ENCODE data around the gene CYS1.

Gene CYS1

DNA sequence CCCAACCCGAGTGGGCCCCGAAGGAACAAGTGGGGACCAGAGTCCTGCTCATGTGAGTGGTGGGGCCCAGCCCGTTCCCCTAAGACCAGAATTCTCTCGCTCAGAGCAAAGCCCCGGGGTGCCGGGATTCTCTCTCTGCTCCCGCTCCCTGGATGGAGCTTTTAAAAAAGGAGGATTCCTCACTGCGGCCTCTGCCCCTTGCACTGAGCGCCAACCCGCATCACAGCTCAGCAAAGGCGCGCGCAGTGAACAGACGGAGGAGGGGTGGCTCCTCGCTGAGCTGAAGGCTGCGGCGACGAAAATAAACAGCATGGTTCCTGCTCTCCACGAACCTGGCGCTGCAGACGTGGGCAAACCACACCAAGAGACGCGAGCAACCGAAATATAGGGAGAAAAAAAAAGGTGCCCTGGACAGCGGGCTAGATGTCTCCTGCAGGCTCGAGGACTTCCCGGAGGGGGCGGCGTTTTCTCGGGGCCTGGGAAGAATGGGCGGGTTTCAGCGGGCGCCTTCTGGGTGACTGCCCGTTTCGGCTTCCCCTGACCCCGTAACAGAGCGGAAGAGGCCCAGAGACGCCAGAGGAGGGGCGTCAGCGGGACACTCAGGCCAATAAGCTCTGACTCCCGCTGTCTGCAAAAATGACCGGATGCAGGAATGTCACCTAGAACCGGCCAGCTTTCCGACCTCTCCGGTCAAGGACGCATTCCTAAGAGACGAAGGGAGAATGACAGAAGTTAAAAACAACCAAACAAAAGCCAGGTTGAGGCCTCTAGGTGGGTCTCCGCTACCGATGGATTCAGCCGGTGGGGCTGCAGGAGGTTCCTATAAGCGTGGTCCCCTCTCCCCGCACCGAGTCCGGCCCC is 37.7 kb downstream of the CYS1 start:
- no peak overlapping the region for H3K9ac ChIP-seq (ENCODE audit: low read depth, low read length)

GRCh38 chr2:10041711-10042110 is 38.5 kb downstream of the CYS1 start:
- no peak overlapping the region for H3K27ac ChIP-seq (ENCODE audit: low read length)
- H3K4me1 ChIP-seq (ENCODE audit: insufficient read depth, low read length), result no peaks in the 10 kb centered on the region
- no peaks in the 10 kb centered on the region for H3K27me3 ChIP-seq (ENCODE audit: insufficient read depth, low read length, poor library complexity)
- no peak for ATAC-seq (ENCODE audit: insufficient read depth, low read depth)
- H3K9ac ChIP-seq (ENCODE audit: low read depth, low read length), result no peak overlapping the region
- H3K79me2 ChIP-seq (ENCODE audit: insufficient read depth, low read length), result no peaks in the 10 kb centered on the region
- no peak overlapping the region for H3K4me3 ChIP-seq (ENCODE audit: low read depth in 1 of 2, low read length in 2 of 2)
- no peaks in the 10 kb centered on the region for H4K20me1 ChIP-seq (ENCODE audit: insufficient read depth, low read length)
- H2AFZ ChIP-seq (ENCODE audit: low read depth, low read length), result no peak overlapping the region
- no peaks in the 10 kb centered on the region for H3K9me3 ChIP-seq (ENCODE audit: insufficient read depth, low read length, severe bottlenecking)
- TF ChIP-seq EZH2 (IDR thresholded peaks at IDR 0.05; ENCODE audit: borderline replicate concordance, low read depth, low read length, severe bottlenecking) (no peak), CTCF (IDR thresholded peaks at IDR 0.05; ENCODE audit: borderline replicate concordance, extremely low read depth, low read length, poor library complexity, severe bottlenecking) (no peak)
- no peaks in the 10 kb centered on the region for H3K36me3 ChIP-seq (ENCODE audit: insufficient read depth, low read length)
- no peak for DNase-seq
- no peak overlapping the region for H3K4me2 ChIP-seq (ENCODE audit: insufficient read depth, low read length)

More for the DNA sequence above, 37.7 kb downstream of the CYS1 start:
- Histone ChIP-seq H3K27ac (ENCODE audit: low read length) (no peak overlapping the region), H2AFZ (ENCODE audit: low read depth, low read length) (no peak overlapping the region), H4K20me1 (ENCODE audit: insufficient read depth, low read length) (no peaks in the 10 kb centered on the region), H3K4me1 (ENCODE audit: insufficient read depth, low read length) (no peaks in the 10 kb centered on the region), H3K9me3 (ENCODE audit: insufficient read depth, low read length, severe bottlenecking) (no peaks in the 10 kb centered on the region), H3K79me2 (ENCODE audit: insufficient read depth, low read length) (no peaks in the 10 kb centered on the region), H3K4me2 (ENCODE audit: insufficient read depth, low read length) (no peak overlapping the region), H3K4me3 (ENCODE audit: low read depth in 1 of 2, low read length in 2 of 2) (no peak overlapping the region), H3K27me3 (ENCODE audit: insufficient read depth, low read length, poor library complexity) (no peaks in the 10 kb centered on the region), H3K36me3 (ENCODE audit: insufficient read depth, low read length) (no peaks in the 10 kb centered on the region)
- DNase-seq (no peak), ATAC-seq (ENCODE audit: insufficient read depth, low read depth) (no peak)
- TF ChIP-seq EZH2 (IDR thresholded peaks at IDR 0.05; ENCODE audit: borderline replicate concordance, low read depth, low read length, severe bottlenecking), result no peak
- TF ChIP-seq CTCF (IDR thresholded peaks at IDR 0.05; ENCODE audit: borderline replicate concordance, extremely low read depth, low read length, poor library complexity, severe bottlenecking), result no peak

GRCh38 chr2:10039658-10040410 is 40.4 kb downstream of the CYS1 start:
- Histone ChIP-seq H3K9ac (ENCODE audit: low read depth, low read length) (no peak overlapping the region), H3K27me3 (ENCODE audit: insufficient read depth, low read length, poor library complexity) (no peaks in the 10 kb centered on the region), H3K27ac (ENCODE audit: low read length) (no peak overlapping the region), H3K79me2 (ENCODE audit: insufficient read depth, low read length) (no peaks in the 10 kb centered on the region), H3K9me3 (ENCODE audit: insufficient read depth, low read length, severe bottlenecking) (no peaks in the 10 kb centered on the region), H3K4me2 (ENCODE audit: insufficient read depth, low read length) (no peak overlapping the region), H3K4me1 (ENCODE audit: insufficient read depth, low read length) (no peaks in the 10 kb centered on the region), H3K4me3 (ENCODE audit: low read depth in 1 of 2, low read length in 2 of 2) (no peak overlapping the region), H3K36me3 (ENCODE audit: insufficient read depth, low read length) (no peaks in the 10 kb centered on the region), H4K20me1 (ENCODE audit: insufficient read depth, low read length) (no peaks in the 10 kb centered on the region), H2AFZ (ENCODE audit: low read depth, low read length) (no peak overlapping the region)
- TF ChIP-seq CTCF (IDR thresholded peaks at IDR 0.05; ENCODE audit: borderline replicate concordance, extremely low read depth, low read length, poor library complexity, severe bottlenecking), result no peak
- TF ChIP-seq EZH2 (IDR thresholded peaks at IDR 0.05; ENCODE audit: borderline replicate concordance, low read depth, low read length, severe bottlenecking), result no peak
- ATAC-seq (ENCODE audit: insufficient read depth, low read depth), result no peak
- DNase-seq, result no peak

Measured in DND-41 (cell line).